Measurements from ENCODE around the gene ROBO2.

Gene ROBO2

DNA sequence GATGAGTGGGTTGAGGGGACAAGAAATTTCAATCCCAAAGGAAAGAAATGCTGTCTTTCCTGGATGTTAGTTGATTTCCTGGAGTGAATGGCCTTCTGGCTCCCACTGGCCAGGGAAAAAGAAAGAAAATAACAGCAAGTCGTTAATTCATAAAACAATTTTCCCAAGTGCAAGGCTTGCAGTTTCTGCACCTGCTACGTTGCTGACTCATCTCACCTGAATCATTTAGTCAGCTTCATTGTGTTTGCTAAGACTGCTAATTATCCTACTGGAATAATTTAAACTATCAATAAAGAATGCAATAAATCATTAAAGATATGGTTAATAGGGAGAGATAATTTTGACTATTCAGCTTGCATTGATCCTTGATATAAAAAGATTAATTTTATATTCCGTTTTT is 387.6 kb downstream of the ROBO2 start:
- DNase-seq = no peak

DNA sequence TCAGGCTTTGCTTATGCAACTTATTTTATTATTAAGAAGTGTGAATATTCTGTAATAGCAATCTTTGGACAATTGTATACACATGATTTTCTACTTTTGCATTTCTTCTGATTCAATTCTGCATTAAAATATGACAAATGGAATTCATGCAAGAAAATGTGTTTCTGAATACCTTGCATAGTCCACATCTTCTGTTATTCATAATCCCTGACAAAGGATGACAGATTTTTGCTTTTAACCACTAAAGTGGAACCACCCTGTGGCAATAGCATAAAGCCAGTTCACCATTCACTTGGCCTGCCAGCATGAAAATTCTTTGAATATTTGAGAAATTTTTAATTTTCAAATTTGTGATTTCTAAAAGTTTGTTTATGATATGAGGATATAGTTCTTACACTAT is 397.0 kb downstream of the ROBO2 start:
- no peak for DNase-seq

DNA sequence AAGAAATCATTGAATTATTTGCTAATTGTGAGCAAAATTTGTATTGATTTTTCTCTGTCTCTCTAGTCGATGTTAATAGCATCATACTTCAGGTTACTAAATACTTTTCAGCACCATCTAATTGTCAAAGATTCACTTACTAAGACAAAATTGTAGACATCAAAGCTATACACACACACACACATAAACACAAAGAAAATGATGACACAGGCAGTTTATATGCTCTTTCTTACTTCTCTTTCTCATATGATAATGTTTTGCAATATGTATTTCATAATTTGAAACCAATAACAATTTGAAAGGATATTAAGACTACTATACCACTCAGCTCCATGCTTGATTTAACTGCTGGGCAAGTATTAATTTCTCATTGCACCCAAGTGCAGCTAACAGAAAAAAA is 406.2 kb downstream of the ROBO2 start:
- DNase-seq = no peak

DNA sequence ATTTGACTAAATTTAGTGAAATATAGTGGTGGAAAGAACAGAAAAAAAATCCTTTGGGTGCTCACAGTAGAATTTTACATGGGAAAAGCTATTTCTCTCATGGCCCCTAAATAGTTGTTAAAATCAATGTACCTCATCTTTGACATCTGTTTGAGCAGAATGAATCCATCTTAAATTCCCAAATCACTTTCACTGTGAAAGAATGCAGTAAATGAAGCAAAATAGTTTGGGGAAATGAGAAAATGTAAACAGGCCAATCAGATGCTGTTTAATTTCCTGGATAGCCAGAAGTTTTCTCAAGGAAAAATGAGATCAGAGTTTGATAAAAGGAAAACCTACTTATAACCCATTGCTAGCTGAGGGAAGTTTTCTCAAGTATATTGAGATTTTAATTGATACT is 406.9 kb downstream of the ROBO2 start:
- no peak for DNase-seq

DNA sequence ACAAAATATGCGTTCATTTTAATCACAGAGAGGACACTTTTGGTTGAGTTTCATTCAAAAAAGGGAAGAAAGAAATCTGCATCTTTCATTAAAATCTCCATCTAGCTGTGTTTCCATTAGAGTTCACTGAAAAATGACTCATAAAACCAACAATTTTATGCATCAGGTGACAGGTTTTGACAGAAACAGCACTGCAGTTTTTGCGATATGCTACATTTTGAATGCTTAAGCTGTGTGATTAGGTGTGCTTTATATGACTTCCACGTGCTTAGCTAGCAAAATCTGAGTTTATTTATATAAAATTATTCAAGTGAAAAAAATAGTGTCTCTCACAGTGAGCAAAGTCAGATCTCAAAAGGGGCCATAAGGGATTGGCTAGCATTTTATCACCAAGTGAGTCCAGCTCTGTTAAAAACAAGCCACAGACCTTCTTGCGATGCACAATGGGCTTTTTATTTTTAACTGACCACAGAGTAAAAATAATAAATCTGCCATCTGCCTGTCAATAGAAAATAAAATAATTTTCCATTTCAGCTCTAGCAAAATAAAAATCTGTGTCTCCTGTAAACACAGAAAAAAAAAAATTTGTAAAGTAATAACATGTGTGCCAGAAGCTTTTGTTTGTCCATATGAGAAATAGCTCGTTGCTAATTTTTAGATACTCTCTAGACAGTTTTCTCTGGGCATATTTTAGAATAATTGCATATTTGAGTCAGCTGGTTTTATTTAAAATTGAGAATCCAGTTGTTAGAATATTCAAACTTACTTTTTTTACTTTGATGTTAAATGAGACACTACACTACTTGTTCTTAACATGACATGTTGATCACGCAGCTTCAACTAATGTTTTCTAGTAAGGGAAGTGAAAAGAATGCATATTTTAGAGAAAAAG is 409.8 kb downstream of the ROBO2 start:
- DNase-seq = no peak

DNA sequence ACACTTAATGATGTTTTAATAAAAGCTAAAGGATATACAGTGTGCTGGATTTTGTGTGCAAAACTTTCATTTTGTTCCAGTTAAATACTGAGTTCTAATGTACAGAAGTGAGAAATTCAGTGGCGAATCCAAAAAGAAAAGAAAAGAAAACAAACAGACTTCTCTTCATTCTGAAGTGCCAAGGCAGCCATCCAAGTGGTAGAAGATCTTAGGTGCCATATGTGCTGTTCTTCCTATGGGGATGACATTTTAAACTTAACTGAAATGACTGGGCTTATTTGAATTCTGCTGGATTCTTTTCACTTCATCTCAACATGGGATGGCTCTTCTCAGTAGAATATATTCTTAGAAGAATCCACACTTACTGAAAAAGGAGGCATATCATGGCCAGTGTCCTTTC is 416.5 kb downstream of the ROBO2 start:
- no peak for DNase-seq

DNA sequence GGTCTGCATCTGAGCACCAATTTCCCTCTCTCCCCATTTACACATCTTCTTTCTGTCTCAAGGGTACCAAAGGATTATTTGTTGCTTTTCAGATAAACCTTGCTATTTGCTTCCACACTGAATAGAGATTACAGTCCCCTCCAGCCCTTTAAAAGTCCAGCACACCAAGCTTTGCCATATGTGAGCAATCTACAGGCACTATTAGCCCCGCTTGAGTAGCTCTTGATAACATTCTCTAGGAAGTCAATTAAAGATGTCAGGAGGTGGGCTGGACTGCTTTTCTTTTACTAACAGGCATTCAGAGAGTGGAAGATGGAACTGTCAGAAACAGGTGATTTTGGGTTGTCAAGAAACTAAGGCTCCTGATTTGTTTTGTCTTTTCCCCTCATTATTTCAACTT is 417.0 kb downstream of the ROBO2 start:
- no peak for DNase-seq

DNA sequence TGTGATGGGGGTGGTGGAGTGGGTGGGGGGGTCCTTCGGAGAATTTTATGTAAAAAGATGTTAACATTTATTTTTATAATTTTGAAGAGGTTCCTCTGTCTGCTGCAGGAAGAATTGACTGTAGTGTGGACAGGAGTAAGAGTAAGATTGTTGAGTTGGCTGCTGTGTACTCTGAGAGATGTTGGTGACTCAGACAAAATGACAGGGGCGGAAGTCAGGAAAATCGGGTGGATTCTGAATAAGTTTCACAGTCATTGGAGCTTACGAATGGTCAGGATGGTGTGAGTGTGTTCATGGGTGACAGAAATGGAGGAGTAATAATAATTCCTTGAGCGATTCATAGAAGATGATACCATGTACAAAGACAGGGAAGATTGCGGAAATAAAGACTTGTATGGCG is 420.0 kb downstream of the ROBO2 start:
- no peak for DNase-seq

DNA sequence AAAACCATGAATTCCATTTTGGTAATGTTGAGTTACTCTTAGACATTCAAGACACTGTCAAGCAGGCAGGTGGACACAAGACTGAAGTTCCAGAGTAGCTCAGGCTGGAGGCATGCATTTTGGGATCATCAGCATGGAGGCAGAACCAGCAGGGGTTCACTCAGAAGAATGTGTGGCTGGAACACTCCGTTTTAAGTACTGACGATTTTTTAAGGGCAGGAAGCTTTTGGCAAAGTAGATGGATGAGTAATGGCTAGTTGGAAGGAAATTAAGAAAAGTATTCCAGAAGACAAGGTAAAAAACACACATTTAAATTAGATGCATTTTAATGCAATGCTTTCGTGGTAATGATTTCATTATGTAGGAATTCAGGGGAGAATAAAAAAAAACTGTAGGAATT is 420.4 kb downstream of the ROBO2 start:
- no peak for DNase-seq

DNA sequence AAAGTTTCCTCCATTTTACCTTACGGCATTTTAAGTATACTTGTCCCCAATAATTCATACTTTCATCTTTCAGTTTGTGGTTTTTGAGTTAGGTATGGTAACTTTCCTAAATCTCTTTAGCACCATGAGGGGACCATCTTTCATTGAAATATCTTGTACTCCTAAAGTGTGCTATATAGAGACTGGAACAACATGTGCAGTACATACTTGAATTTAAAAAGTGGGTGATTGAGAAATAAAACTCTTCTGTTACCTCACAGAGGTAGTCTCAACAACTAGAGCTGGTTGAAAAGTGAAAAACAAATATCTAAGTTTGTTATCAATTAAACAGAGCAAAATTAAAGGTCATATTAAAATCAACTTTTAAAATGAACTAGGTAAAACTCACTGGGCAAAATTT is 423.1 kb downstream of the ROBO2 start:
- DNase-seq = no peak

DNA sequence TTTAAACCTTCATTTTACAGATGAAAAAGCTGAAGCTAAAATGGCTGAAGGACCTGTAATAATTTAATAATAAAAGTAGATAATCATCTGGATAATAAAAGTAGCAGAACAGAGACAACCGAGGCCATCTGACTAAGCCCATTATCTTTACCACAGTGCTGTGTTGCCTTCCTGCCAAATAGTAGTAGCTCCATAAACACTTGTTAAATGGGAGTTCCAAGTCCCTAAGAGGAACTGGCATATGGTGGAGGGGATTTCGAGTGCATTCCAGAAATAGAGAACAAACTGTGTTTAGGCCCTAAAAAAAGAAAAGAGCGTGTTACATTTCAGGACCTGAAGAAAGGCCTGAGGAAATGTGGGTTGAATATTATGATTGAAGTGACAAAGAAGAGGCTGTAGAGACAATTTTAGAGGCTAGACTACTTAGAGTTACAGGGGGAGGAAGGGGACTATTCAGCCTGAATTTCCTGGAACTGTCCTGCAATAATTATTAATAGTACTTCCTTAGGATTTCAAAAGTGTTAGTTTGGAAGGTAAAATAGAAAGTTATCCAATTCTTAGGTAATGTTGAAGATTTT is 424.3 kb downstream of the ROBO2 start:
- no peak for DNase-seq

DNA sequence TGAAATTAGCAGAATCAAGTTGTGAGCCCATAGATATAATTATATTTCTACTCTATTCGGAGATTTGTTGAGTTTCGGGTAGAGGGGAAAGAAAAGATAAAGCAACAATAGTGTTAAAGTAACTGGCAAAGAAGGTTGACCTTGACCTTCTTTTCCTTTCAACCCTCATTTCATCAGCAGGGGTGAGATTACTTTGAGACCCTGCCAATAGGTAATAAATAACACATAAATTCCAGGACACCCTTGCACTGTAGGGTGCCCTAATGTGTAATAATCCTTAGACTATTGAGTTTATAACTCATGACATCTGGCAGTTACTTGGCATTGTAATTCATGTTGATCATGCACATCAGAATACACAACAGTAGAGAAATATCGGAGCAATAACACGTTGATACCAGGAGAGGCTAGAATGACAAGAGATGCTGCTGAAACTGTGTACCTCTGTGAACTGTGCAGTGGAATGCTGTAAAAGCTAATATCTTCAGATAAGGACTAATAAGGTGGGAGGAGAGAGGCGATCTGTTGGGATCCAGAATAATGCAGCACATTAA is 426.7 kb downstream of the ROBO2 start:
- DNase-seq = no peak

DNA sequence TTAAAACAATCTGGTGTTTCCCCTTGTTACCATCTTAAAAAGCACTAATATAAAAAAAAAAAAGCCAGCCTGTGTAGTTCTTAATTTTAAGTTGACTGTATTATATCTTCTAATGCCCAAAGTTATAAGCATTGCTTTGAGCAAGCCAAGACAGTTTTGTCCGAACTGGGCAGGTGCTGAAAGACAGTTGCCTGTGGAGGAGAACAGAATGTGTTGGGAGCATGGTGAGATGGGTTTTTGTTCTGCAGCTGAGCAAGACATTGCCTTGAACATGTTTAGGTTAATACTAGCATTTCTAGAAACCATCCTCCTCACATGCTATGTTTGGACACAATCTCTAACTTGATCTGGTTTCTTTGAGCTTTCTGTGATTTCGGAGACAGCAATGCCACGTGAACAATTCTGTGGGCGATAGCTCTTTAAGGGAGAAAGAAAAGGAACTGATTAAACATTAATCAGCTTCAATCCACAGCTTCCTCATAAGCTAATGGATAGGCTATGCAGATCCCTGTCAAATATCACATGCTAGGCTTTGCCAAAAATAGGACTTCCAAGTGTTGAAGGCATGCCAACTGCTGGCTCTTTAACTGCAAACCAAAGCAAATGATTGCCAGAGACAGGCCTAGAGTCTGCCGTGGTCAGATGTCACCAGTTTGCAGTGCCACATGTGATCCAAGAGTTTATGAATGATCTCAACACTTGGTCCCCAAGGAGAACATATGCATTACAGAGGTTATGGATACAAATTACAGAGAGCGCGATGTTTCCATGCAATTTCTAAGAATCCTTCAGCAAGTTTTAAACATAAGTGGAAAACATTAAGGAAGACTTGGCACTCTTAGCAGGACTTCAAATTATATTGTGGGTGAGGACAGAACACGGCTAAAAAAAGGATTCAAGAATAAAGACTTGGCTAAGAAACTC is 428.1 kb downstream of the ROBO2 start:
- DNase-seq = no peak

DNA sequence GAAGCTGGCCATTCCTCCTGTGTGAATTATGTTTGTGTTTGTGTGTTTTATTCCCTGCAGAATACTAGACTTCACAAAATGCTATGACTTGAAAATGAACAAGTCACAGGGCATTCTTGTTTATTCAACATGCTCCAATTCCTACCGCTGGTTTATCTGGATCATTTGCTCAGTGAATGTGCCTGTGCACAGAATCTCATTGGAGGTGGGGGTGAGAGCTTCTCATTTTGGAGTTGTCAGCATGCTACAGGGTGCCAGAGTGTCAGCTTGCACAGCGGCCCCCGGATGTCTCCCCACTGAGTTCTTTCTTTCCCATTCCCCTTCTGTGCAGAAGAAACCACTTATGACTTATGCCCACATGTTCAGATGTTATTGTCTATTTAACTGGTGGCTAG is 428.7 kb downstream of the ROBO2 start:
- no peak for DNase-seq

DNA sequence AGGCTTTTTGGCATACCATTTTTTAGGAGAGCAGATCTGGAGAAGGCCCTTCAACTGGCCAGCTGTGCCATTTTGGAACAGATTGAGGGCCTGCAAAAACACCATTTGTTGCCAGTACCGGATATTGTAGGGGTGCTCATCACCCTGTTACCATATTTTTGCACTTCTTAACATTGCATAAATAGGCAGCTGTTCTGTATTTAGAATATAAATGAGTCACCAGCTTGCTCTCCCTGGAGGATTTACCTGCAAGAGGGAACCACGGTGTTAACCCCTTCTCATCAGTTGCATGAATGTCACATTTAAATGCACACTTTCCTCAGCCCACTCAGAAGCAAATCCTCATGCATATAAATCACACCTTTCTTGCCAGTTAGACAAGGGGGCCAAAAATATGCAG is 435.6 kb downstream of the ROBO2 start:
- DNase-seq = no peak

DNA sequence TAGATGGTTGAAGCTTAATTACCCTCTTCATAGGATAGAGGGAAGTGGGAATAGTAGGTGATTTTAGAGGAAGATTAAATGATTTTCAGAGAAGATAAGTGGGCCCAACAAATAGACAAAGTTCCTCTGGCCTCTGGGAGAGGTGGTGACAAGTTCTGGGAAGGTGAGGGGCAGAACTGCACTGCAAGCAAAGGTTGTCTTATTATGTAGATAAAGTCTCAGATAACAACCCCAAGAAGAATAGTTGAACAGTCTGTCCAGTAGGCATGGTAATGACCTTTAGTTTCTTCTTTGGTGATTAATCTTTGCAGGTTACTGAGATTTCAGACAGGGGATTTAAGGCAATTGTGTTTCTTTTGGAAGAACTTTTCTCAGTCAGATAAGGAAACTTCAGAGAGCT is 439.1 kb downstream of the ROBO2 start:
- no peak for DNase-seq

DNA sequence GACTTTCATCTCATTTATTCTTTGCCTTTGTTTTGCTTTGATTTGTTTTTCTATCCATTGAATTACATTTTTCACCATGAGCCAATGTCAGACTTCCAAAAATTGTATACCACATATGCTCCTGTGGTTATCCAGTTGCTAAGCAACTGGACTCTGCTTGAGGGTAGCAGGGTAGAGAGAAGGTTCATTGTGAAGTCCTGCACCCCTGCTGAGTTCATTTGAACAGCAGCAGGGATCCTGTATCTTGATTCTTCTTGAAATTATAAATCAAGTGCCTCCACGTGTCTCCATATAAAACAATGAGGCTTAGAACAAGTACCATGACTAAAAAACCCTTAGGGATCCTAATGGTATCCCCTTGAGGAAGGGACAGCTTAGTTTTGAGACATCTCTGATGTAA is 449.3 kb downstream of the ROBO2 start:
- DNase-seq = no peak

DNA sequence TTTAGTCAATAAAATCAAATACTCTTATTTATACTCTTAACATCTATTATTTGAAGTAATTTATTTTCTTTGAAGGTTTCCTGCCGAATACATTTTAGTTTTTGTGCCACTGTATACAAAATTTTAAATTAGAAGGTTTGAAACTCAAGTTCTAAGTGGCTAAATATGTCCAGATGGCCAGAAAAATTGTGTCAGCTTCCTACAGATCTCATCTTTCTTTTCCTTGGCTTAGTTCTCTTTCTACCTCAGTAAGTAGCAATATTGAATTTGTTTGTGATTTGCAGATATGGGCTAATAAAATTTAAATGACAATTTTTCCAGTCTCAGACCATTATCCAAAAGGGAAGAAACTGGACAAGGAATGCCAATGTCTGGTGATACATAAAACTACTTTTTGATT is 452.1 kb downstream of the ROBO2 start:
- DNase-seq = no peak

DNA sequence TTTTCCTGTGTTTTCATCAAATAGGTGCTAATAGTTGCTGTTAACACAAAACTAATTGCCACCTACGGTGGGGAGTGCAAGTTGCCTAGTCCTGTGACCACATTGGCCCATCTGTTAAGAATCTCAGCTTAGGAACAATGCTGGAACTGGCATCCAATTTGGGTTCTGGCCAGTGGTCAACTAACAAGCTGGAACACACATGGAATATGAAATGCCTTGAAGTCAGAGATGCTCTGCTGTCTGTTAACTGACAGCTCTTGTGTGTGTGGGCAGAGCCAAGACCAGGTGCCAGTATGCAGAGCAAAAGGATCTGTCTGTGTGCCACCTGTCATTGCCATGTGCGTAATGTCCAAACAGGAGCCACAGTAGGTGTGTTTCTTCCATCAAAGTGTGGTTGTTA is 460.8 kb downstream of the ROBO2 start:
- no peak for DNase-seq

DNA sequence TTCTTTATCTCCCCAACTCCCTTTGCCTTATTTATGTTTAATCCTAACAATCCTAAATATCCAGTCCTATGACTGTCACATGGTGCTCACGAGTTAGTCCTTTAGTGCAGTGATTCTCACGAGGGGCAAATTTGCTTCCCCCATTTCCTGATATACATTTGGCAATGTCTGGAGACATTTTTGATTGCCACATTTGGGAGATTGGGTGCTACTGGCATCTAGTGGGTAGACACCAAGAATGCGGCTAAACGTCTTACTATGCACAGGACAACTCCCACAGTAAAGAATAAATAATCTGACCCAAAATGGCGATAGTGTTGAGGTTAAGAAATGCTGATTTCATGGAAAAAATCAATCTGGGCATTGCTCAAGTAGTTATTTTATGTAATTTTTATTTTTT is 466.5 kb downstream of the ROBO2 start:
- DNase-seq = no peak

DNA sequence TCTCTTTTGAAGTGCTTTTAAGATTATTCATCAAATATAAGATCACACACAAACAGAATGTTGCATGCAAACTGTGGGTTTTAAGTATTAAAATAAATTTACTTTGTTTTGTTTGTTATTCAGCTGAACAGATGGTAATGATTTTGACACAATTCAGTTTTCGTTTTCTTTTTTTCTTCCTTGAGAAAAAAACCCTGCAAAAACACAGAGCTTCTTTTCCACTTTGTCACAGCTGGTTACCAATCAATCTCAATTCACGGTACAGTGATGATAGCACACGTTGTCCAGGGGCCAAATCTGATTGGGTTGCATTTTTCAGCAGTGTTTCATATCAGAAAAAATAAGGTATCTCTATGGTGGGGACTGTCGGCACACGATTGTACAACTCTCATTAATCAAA is 473.6 kb downstream of the ROBO2 start:
- DNase-seq = no peak

DNA sequence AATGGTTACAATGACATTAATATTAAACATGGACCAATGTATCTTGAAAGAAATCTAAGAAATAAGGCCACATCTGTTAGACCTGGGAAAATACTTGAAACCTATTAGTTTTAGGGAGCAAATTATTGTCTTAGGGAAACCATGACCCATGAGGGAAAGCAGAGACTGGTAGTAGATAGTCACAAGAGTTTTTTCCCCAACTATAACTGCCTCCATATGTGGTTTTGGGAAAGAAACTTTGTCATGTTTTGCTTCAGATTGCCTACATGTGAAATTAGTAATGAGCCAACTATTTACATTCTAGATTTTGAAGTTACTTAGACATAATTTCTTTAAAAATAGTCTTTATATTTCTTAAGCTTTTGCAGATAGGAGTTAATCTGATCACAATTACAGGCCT is 474.9 kb downstream of the ROBO2 start:
- DNase-seq = no peak

DNA sequence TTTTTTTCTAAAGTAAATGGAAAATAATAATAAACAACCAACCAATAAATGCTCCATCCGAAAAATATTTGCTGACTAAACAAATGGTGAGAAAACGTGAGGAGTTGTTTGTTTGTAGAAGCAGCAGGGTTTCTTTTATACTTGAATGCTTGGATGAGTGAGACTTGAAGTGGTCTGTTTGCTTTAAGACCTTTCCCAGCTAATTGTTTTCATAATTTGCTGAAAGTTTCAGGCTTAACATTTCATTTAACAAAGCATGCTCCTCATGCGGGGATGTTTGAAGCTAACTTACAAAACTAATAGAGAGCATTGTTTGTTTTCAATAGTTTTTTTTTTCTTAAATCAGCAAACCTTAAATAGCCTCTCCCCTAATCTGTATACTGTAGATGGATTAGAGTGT is 484.6 kb downstream of the ROBO2 start:
- DNase-seq = no peak

All from activated T-cell treated with anti-CD3 and anti-CD28 coated beads, Interleukin-2, amount 50 U/mL, for 48 hours (primary cell).